Kidney tubule cell (primary cell): ENCODE results near the gene TPK1.
A peak's percentile ranks its signal among the peaks of the same experiment; 100 is the strongest.
"Not testable (repeated sequence)": the region's sequence is repeated elsewhere in the genome, so short reads cannot be mapped to it uniquely, and the experiment has no call there.

Source experiments
- DNase-seq: peaks from one replicate; pipeline ENCODE4 v3.0.0-alpha.2; 2018; ENCODE audit warnings: low spot score

TPK1 gene

DNA sequence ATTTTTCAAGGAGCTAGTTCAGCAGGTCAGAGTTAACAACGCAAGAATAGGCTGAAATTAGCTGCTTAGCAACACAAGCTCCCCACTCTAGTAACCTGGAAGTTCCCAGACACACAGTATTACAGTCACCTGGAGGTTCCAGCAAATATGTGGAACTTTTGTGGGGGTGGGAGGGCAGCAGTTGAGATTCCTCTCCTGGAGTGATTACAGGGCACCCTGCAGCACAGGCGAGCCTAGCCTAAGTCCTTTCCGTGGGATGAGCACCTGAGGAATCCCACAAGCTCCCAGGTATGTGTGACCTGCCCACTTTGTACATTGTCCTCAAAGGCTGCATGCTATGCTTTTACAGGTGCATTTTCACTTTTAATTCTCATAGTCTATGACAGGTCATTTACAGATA, 13.6 kb downstream of the TPK1 start:
- DNase-seq, result peak; percentile 66

DNA sequence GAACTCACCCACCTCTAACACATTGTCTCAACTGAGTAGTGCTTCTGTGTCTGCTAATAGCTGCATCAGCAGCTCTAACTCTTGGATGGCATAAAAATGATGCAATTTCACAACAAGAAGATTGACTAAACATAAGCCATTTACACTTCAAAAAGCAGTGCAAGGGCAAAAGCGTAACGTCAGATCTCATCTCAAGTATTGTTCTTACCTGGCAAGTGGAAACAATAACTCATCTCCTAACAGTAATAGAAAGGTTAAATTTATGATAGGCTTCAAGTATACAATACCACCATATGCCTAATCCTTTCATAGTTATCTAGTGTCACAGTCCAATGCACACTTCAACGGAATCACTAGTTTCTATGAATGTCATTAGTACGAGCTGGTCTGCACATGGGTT, 14.8 kb downstream of the TPK1 start:
- peak; percentile 47 for DNase-seq

DNA sequence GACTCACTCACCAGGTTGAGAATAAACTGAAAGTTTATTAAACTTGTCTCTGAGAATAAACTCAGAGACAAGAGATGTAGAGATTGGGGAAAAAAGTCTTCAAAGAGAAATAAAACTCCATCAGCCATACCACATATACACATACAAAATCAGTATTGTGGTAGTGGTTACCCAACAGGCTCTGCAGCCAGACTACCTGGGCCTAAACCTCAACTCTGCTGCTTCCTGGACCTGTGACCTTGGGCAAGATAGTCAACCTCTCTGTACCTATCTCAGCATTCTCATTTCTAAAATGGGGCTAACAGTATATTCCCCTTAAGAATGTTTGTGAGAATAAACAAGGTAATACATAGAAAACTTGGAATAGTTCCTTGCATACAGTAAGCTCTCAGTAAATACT, 15.3 kb downstream of the TPK1 start:
- no peak for DNase-seq

DNA sequence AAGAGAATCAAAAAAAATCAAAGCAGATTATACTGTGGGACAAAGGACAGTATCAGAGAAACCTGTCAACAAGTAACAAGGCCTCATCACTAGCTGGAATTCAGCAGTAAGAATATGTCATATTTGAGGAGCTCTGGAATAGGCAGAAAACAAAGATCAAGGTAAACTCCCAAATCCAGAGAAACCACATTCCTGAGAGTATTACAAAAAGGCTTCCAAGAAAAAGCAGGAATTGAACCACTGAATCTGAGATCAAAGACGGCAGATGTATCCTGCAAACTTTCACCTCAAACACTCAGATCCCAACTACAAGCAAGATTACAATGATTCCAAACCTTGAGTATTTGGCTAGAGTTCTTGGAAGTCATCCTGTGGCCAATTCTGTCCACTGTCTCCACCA, 16.3 kb downstream of the TPK1 start:
- DNase-seq, result no peak

DNA sequence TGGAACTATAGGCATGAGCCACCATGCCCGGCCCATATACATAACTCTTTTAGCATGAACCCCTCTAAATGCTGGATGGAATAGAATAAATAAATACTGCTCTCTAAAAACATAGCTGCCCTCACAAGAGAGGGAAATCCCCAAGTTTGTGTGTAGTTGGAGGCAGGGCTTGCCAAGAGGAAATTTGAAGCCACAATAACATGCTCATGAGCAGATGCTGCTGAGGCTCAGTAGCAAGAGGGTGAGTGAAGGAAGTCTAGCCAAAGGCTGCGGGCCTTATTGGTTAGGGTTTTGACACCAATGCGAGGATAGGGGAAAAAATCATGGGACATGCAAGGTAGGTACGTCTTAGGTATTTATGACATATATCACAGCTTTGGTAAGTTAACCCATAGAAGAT, 17.3 kb downstream of the TPK1 start:
- peak; percentile 63 for DNase-seq

DNA sequence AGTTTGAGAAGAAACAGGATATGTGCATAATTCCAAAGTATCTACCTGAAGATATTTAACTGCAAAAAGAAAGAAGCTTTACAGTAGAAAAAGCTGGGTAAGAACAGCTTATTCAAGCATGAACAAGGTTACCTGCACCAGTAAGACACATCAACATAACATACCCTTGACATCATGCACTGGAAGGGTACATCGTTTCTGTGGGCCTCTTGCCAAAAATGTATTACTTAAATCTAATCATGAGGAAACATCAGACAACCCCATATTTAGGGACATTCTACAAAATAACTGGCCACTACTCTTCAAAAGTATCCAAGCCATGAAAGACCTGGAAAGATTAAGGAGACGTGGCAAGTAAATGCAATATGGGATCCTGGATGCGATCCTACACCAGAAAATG, 18.9 kb downstream of the TPK1 start:
- DNase-seq, result peak; percentile 72

DNA sequence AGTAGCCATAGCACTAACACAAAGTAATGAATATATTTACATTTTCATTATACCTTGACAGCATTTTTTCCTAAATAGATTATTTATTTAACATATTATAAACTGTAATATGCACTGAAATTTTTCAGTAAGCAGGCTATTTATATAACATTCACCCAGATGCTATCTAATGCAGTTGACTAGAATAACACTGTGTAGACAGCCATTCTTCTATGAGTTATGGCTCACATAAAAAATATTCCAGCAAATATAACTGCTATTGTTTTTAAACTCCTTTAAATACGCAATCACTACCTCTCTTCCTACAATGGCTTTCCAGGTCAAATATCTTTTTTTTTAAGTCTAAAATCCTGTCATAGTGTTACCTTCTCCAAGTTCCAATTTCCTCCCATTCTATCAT, 21.6 kb downstream of the TPK1 start:
- DNase-seq, result no peak

DNA sequence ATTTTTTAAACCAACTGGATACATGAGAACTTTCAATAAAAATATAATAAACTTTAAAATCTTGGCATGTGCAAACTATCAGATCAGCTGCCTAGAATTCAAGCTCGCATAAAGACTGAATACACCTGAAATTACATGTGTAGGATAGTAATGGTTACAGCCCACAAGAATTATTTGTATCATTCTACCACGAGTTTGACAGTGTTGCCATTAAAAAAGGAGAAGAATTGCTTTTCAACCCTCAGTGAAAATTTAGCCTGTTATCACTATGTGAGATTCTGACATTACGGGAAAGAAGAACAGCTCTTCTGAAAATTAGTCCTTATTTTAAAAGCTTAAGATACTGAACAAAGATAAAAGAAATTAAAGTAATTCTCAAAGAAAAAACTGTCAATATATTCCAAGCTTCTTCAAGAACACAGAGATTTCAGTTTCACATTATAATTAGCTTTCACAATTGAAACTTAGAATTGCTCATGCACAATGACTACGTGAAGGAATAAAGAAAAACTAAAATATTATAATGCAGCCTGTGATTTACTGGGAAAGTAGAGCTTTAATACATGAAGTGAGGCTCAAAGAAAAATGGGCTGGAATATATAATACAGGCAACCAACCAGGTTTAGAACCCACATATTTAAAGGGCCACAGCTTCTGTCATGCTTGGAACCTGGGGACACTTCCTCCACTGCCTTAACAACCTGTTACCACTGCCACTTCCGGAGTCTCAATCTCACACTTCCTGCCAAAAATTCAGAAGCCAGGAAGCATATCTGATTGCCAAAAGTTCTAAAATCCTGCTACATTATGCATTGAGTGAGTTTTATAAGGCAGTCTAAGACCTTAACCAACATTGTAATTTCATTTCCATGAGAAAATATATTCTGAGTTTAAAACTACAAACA, 23.2 kb downstream of the TPK1 start:
- no peak for DNase-seq

DNA sequence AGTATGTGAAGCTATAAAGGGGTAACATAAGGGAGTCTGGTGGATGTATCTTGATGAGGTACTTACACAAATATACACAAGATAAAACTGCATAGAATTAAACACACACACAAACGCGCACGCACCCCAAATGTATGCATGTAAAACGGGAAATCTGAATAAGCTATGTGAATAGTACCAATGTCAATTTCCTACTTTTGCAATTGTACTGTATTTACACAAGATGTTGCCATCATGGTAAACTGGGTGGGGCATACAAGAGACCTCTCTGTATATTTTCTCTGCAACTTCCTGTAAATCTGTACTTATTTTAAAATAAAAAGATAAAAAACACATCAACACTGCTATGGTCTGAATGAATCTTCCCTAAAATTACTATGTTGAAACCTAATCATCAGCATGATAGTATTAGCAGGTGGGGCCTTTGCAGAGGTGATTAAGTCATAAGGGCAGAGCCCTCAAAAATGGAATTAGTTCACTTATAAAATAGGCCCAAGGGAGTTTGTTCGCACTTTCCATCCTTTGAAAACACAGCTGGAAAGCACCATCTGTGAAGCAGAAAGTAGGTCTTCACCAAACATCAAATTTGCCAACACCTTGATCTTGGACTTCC, 30.1 kb downstream of the TPK1 start:
- DNase-seq, result no peak

DNA sequence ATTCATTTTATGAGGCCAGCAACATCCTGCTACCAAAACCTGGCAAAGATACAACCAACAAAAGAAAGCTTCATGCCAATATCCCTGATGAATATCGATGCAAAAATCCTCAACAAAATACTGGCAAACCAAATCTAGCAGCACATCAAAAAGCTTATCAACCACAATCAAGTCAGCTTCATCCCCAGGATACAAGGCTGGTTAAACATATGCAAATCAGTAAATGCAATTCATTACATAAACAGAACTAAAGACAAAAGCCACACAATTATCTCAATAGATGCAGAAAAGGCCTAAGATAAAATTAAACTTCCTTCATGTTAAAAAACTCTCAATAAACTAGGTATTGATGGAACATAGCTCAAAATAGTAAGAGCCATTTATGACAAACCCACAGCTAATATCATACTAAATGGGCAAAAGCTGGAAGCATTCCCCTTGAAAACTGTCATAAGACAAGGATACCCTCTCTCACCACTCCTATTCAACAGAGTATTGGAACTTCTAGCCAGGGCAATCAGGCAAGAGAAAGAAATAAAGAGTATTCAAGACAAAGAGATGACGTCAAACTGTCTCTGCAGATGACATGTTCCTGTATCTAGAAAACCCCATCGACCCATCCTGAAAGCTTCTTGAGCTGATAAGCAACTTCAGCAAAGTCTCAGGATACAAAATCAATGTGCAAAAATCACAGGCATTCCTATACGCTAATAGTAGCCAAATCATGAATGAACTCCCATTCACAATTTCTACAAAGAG, 35.0 kb downstream of the TPK1 start:
- DNase-seq, result not testable (repeated sequence)

DNA sequence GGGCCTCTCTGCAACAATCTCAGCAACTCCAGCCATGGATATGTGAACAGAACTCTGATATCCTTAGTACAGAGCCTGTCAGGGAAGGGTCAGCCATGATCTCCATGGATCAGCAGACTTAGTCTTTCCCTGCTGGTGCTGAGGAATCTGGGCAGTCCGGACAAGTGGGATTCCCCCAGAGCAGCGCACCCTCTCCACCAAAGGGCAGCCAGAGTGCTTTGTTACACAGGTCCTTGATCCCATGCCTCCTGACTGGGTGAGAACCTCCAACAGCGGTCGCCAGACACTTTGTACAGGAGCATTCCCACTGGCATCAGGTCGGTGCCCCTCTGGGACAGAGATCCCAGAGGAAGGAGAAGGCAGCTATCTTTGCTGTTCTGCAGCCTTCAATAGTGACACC, 38.9 kb downstream of the TPK1 start:
- no peak for DNase-seq

DNA sequence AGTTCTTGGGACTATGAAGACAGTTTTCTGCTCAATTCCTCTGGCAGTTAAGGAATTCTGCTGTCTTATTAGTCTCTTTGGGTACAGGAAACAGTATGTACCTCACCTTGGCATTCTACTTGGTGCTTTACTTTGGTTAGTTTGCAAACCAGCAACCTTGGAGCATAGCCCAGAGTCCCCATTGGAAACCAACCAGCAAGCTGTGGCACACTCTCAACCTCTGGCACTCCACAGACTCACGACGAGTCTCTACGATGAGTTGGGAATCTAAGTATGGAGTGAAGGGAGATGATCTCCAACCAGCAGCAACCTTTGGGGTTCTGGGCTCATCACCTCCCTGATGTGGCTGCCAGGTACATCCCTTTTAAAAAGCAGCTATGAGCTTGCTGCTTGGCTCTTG, 43.8 kb downstream of the TPK1 start:
- no peak for DNase-seq

DNA sequence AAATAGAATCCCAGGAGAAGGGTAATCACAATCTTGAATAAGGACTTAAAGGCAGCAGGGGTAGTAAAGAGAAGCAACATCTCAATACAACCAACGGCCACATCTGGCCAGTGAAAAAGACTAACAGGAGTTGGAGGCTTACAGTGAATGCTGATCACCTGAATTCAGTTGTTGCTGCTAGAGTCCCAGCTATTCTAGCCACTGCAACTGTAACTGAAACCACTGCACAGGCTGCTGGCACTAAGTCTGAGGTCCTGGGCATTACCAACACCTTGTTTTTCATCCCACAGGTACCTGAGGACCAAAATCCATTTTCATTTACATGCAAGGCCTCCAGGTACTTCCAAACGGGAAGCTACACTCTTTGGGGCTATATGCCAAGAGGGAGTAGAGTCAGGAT, 44.4 kb downstream of the TPK1 start:
- DNase-seq, result no peak

DNA sequence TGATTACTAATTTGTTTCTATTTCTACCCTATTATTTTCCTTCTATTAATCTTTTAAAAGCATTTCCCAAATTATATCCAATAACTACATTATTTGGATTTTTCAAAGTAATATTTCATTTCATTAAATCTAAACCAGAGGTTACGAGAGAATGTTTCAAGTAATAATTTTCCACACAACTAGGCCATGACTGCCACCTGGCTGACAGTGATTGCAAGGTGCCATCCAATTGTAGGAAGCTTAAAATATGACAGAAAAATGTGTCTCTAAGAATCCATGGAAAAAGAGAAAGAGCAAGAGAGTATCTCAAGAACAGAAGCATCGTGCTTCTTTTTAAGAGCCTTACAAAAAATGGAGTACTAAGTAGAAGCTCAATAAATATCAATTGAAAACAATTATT, 48.7 kb downstream of the TPK1 start:
- no peak for DNase-seq

DNA sequence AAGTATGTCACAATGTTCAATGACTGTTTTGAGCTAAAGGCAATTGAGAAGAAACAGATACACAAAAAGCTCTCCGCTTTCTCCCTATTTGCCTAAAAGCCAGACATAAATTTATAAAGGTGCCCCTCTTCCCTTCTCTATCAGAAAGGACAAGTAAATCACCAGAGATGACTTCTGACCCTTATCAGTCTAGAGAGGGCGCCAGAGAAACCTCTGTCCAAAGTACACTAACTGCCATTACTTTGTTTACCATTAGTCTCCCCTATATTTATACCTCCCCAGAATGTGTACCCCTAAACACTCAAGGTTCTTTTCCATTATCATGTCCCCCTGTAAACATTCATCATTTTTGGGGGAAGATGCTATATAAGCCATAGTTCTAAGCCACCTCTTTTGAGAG, 49.3 kb downstream of the TPK1 start:
- DNase-seq, result no peak

DNA sequence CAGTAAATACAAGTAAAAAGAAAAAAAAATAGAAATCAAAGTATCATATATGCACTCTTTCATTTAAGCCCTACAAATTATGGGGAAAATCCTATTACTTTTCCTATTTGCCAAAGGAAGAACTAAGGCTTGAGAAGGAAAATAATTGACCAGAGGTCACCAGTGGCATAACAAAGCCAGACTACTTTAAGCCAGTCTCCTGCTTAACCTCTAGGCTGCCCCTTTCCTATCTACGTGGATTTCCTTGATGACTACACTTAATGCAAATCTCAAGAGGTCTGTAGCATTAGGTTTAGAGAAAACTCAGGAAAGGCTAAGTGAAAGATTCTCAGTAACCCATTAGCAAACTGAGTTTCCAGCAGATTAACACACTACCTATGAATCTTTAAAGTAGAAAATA, 49.8 kb downstream of the TPK1 start:
- no peak for DNase-seq

DNA sequence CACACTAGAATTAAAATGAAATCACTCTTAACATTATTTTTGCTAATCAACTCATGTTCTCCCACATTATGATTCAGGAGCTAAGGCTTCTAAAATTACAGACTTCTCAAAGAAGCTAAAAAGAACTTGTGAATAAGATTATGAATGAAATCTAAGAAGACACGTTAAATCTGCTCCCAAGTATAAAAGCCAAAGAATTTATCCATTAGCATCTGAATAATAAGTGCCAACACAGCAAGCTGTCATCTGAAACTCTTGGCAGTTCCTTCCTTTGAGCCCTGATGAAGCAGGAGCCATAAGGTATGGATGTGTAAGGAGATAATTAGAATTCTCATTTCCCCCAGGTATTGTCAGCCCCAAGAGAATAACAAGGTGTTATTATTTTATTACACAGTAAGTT, 50.3 kb downstream of the TPK1 start:
- no peak for DNase-seq

DNA sequence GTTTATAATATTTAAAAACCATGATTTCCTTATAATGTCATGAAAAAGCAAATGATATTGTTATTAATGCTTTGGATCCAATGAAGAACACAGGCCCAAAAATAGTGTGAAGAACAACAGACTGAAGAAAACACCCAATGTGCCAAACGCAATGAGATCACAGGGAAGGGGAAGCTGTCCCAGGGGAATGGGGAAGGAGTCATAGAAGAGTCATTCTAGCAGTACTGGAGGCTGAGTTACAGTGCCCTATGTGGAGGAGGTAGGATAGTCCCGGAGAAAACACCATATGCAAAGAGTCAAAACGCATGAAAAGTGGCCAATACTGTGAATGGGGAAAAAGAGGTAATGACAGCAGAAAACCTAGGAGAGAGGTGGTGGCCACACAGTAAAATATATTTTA, 50.9 kb downstream of the TPK1 start:
- DNase-seq, result peak; percentile 30

DNA sequence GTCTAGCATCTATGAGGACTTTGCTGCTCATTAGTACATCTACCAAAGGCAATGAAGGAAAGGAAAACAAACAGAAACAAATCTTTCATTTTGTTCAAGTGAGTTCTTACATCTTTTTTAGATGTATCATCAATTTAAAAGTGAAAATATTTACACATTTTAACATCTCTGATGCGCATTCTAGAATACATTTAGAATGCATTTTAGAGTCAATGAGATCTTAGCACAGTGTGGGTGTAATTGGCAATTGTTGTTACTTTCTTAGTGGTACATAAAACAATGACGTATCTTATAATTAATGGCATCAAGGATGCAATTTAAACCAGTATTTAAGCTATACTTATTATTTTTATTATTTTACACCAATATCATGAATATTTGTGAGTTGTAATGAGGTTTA, 51.4 kb downstream of the TPK1 start:
- DNase-seq, result no peak

DNA sequence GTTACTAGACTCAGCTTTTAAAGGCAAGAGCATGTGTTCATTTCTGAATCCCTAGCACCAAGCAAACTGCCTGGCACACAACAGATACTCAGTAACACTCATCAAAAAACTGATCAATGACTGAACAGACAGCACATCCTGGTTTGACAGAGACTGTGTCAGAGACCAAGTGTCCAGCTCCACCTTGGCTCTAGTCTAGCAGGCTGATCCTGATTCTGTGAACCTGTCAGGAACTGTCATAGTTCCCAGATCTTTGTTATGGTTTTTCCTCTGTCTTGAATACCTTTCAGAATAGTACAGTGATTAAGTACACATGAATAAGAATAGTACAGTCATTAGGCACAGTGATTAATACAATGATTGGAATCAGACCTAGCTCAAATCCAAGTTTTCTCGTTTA, 53.0 kb downstream of the TPK1 start:
- no peak for DNase-seq

DNA sequence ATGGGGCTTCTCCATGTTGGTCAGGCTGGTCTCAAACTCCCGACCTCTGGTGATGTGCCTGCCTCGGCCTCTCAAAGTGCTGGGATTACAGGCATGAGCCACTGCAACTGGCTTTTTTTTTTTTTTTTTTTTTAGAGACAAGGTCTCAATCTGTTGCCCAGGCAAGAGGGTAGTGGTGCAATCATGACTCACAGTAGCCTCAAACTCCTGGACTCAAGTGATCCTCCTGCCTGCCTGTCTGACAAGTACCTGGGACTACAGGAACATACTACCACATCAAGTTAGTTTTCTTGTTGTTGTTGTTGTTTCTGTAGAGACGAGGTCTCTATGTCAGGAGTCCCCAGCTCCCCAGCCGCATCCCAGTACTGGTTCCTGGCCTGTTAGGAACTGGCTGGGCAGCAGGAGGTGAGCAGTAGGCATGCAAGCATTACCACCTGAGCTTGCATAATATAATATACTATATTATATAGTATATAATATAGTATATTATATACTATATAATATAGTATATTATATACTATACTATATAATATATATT, 55.7 kb downstream of the TPK1 start:
- peak; percentile 72 for DNase-seq

DNA sequence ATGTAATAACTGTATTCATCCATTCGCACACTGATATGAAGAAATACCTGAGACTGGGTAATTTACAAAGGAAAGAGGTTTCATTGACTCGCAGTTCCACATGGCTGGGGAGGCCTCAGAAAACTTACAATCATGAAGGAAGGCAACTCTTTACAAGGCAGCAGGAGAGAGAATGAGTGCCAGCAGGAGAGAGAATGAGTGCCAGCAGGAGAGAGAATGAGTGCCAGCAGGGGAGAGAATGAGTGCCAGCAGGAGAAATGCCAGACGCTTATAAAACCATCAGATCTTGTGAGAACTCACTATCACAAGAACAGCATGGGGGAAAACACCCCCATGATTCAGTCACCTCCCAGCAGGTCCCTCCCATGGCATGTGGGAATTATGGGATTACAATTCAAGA, 58.0 kb downstream of the TPK1 start:
- DNase-seq, result not testable (repeated sequence)
